Mesendoderm (in vitro differentiated cells): ENCODE measurements around the gene C2CD3.
"Not testable (repeated sequence)": the region's sequence is repeated elsewhere in the genome, so short reads cannot be mapped to it uniquely, and the experiment has no call there.

Experiments used
- DNase-seq: peaks from one replicate; pipeline ENCODE4 v3.0.0; 2013
- H2AK5ac ChIP-seq: 2 replicates; pipeline ENCODE4 v1.6.1; 2013; ENCODE audit warnings: low read length, inconsistent platforms
- H2BK120ac ChIP-seq: 2 replicates; pipeline ENCODE4 v1.6.1; 2013; ENCODE audit warnings: low read depth, mild to moderate bottlenecking, low read length, moderate library complexity, mixed read lengths
- H2BK15ac ChIP-seq: replicated peaks from 2 replicates; pipeline ENCODE4 v1.6.1; 2013; ENCODE audit warnings: low read depth, mild to moderate bottlenecking, moderate library complexity
- H2BK5ac ChIP-seq: 2 replicates; pipeline ENCODE4 v1.6.1; 2013; ENCODE audit warnings: low read length, inconsistent platforms
- H3K18ac ChIP-seq: 2 replicates; pipeline ENCODE4 v1.6.1; 2013; ENCODE audit warnings: mild to moderate bottlenecking, low read length, mixed read lengths
- H3K23ac ChIP-seq: one replicate; pipeline ENCODE4 v1.6.1; 2013; ENCODE audit warnings: low read length
- H3K27ac ChIP-seq: 2 replicates; pipeline ENCODE4 v1.5.1; 2013; ENCODE audit warnings: low read depth, mild to moderate bottlenecking, inconsistent platforms, low read length, moderate library complexity
- H3K27me3 ChIP-seq: 2 replicates; pipeline ENCODE4 v1.6.1; 2013; ENCODE audit warnings: low read length, control low read depth, mild to moderate bottlenecking, inconsistent platforms; ENCODE audit not compliant: insufficient read depth, poor library complexity
- H3K36me3 ChIP-seq: 2 replicates; pipeline ENCODE4 v1.6.1; 2013; ENCODE audit warnings: low read length, inconsistent platforms; ENCODE audit not compliant: control insufficient read depth, insufficient read depth
- H3K4ac ChIP-seq: one replicate; pipeline ENCODE4 v1.6.1; 2013; ENCODE audit warnings: low read depth, mild to moderate bottlenecking, low read length, moderate library complexity
- H3K4me1 ChIP-seq: 2 replicates; pipeline ENCODE4 v1.6.1; 2013; ENCODE audit warnings: low read depth, low read length, inconsistent platforms; ENCODE audit not compliant: control insufficient read depth
- H3K4me2 ChIP-seq: 2 replicates; pipeline ENCODE4 v1.6.1; 2013; ENCODE audit warnings: low read length
- H3K4me3 ChIP-seq: 2 replicates; pipeline ENCODE4 v1.5.1; 2013; ENCODE audit warnings: mild to moderate bottlenecking, low read length
- H3K56ac ChIP-seq: one replicate; pipeline ENCODE4 v1.6.1; 2013; ENCODE audit warnings: low read length
- H3K79me1 ChIP-seq: 2 replicates; pipeline ENCODE4 v1.6.1; 2013; ENCODE audit warnings: low read length, inconsistent platforms
- H3K79me2 ChIP-seq: 2 replicates; pipeline ENCODE4 v1.6.1; 2013; ENCODE audit warnings: mild to moderate bottlenecking, low read length; ENCODE audit not compliant: control insufficient read depth, insufficient read depth
- H3K9ac ChIP-seq: 2 replicates; pipeline ENCODE4 v1.6.1; 2013; ENCODE audit warnings: low read length, inconsistent platforms
- H4K5ac ChIP-seq: one replicate; pipeline ENCODE4 v1.6.1; 2013; ENCODE audit warnings: low read length
- H4K8ac ChIP-seq: one replicate; pipeline ENCODE4 v1.6.1; 2013; ENCODE audit warnings: low read depth, mild to moderate bottlenecking, control low read depth, low read length, moderate library complexity
- WGBS: extraction: QIAGEN DNeasy Blood & Tissue Kit; methylation state at CpG from one replicate; pipeline ENCODE4 v1.1.7; 2013; ENCODE audit warnings: low lambda C conversion rate, missing lambda C conversion rate; ENCODE audit not compliant: insufficient coverage; ENCODE audit errors: extremely low coverage; 5-methylcytosine and 5-hydroxymethylcytosine counted together

Gene C2CD3

DNA sequence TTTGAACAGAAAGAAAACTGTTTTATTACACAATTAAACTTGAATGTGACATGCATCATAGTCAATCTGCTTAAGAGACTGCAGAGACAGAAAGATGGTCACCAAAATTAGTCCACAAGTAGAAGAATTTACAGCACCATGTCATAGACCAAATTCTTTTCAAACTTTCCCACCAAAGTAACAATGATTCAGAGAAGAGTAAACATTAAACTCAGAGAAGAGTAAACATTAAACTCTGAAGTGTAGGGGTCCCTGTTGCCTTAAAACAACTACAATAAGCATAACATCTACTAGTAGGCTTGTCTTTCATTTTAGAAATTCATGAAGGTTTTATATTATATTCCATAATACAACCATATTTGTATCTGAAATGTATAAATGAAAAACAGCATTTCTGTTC, 104.1 kb downstream of the C2CD3 start:
- not testable (repeated sequence) for H3K9ac ChIP-seq, H3K4me1 ChIP-seq, H3K23ac ChIP-seq, H3K4me3 ChIP-seq, H2BK5ac ChIP-seq, H3K36me3 ChIP-seq, H2BK15ac ChIP-seq, H3K27ac ChIP-seq, H3K4ac ChIP-seq, H3K27me3 ChIP-seq, H3K79me1 ChIP-seq, H4K8ac ChIP-seq, H3K79me2 ChIP-seq, H2BK120ac ChIP-seq, H3K56ac ChIP-seq, H2AK5ac ChIP-seq, H3K18ac ChIP-seq, H4K5ac ChIP-seq, DNase-seq, H3K4me2 ChIP-seq

DNA sequence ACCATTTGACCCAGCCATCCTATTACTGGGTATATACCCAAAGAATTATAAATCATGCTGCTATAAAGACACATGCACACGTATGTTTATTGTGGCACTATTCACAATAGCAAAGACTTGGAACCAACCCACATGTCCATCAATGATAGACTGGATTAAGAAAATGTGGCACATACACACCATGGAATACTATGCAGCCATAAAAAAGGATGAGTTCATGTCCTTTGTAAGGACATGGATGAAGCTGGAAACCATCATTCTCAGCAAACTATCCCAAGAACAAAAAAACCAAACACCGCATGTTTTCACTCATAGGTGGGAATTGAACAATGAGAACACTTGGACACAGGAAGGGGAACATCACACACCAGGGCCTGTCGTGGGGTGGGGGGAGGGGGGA, 105.3 kb downstream of the C2CD3 start:
- DNase-seq, H3K18ac ChIP-seq, H3K79me2 ChIP-seq, H2AK5ac ChIP-seq, H4K5ac ChIP-seq, H2BK120ac ChIP-seq, H2BK5ac ChIP-seq, H3K4ac ChIP-seq, H3K4me2 ChIP-seq, H3K56ac ChIP-seq, H3K4me3 ChIP-seq, H3K9ac ChIP-seq, H4K8ac ChIP-seq, H3K23ac ChIP-seq, H3K27me3 ChIP-seq, H3K79me1 ChIP-seq, H3K27ac ChIP-seq, H2BK15ac ChIP-seq, H3K4me1 ChIP-seq, H3K36me3 ChIP-seq: not testable (repeated sequence)
- no CpG with 5 or more reads among the region's 3 CpGs for WGBS

DNA sequence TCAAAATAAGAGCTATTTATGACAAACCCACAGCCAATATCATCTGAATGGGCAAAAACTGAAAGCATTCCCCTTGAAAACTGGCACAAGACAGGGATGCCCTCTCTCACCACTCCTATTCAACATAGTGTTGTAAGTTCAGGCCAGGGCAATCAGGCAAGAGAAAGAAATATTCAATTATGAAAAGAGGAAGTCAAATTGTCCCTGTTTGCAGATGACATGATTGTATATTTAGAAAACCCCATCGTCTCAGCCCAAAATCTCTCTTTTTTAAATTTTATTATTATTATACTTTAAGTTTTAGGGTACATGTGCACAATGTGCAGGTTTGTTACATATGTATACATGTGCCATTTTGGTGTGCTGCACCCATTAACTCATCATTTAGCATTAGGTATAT, 107.2 kb downstream of the C2CD3 start:
- H3K18ac ChIP-seq, H3K4me3 ChIP-seq, H2BK15ac ChIP-seq, H3K4me2 ChIP-seq, H2AK5ac ChIP-seq, H3K27ac ChIP-seq, H2BK5ac ChIP-seq, H3K36me3 ChIP-seq, H3K56ac ChIP-seq, H4K8ac ChIP-seq, H3K4me1 ChIP-seq, H3K27me3 ChIP-seq, H4K5ac ChIP-seq, H3K79me1 ChIP-seq, H3K79me2 ChIP-seq, H3K23ac ChIP-seq, H2BK120ac ChIP-seq, H3K9ac ChIP-seq, DNase-seq, H3K4ac ChIP-seq: not testable (repeated sequence)
- no CpG with 5 or more reads among the region's 1 CpG for WGBS

DNA sequence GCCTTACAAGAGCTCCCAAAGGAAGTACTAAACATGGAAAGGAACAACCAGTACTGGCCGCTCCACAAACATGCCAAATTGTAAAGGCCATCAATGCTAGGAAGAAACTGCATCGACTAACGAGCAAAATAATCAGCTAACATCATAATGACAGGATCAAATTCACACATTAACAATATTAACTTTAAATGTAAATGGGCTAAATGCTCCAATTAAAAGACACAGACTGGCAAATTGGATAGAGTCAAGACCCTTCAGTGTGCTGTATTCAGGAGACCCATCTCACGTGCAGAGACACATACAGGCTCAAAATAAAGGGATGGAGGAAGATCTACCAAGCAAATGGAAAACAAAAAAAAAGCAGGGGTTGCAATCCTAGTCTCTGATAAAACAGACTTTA, 109.2 kb downstream of the C2CD3 start:
- no CpG with 5 or more reads among the region's 4 CpGs for WGBS
- H3K18ac ChIP-seq, H3K79me2 ChIP-seq, H2BK5ac ChIP-seq, H3K27me3 ChIP-seq, H3K9ac ChIP-seq, H4K8ac ChIP-seq, H3K79me1 ChIP-seq, H2BK15ac ChIP-seq, H3K4ac ChIP-seq, H3K56ac ChIP-seq, H3K4me1 ChIP-seq, H2BK120ac ChIP-seq, H4K5ac ChIP-seq, H3K27ac ChIP-seq, H3K4me3 ChIP-seq, H3K23ac ChIP-seq, H2AK5ac ChIP-seq, H3K4me2 ChIP-seq, DNase-seq, H3K36me3 ChIP-seq: not testable (repeated sequence)

DNA sequence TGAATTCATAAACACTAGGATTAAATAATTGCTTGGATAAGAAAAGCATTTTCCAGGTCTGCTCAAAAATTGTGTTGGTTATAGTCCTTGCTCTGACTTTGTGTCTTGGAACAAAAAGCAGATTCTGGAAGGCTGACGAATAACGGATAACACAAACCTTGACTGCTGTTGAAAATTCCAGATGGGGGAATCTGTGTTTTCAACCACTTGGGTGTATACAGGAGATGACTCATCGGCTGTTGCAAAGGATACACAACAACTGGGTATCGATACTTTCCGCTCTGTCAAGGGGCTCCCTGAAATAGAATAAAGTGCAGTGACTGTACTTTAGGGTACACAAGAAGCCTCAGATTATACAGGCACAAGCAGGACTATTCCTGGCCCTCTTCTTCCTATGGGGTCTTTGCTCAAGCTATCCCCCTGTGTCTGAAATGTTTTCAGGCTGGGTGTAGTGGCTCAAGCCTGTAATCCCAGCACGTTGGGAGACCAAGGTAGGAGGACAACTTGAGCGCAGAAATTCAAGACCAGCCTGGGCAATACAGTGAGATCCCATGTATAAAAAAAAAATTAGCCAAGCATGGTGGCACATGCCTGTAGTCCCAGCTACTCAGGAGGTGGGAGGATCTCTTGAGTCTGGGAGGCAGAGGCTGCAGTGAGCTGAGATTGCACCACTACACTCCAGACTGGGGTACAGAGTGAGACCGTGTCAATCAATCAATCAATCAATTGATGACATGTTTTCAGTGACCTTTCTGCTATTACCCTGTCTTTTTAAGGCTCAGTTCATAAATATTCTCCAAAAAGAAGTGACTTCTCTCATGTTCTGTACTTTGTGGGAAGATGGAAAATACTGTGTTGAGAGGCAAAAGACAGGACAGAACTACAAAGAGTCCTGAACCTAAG, 113.3 kb downstream of the C2CD3 start:
- no CpG with 5 or more reads among the region's 8 CpGs for WGBS
- no peak overlapping the region for H4K8ac ChIP-seq
- no peak overlapping the region for H3K4ac ChIP-seq
- H3K4me2 ChIP-seq: no peak overlapping the region
- peak; percentile 17 for DNase-seq
- no peak overlapping the region for H2AK5ac ChIP-seq
- H3K56ac ChIP-seq: no peak overlapping the region
- H2BK15ac ChIP-seq: no peak overlapping the region
- H3K79me2 ChIP-seq: no peaks in the 10 kb centered on the region
- no peaks in the 10 kb centered on the region for H3K27me3 ChIP-seq
- H3K36me3 ChIP-seq: no peaks in the 10 kb centered on the region
- no peak overlapping the region for H3K9ac ChIP-seq
- no peaks in the 10 kb centered on the region for H3K79me1 ChIP-seq
- no peak overlapping the region for H4K5ac ChIP-seq
- no peak overlapping the region for H3K4me3 ChIP-seq
- no peak overlapping the region for H3K23ac ChIP-seq
- H2BK120ac ChIP-seq: no peak overlapping the region
- no peak overlapping the region for H3K27ac ChIP-seq
- no peak overlapping the region for H3K18ac ChIP-seq
- no peaks in the 10 kb centered on the region for H3K4me1 ChIP-seq
- H2BK5ac ChIP-seq: no peak overlapping the region

DNA sequence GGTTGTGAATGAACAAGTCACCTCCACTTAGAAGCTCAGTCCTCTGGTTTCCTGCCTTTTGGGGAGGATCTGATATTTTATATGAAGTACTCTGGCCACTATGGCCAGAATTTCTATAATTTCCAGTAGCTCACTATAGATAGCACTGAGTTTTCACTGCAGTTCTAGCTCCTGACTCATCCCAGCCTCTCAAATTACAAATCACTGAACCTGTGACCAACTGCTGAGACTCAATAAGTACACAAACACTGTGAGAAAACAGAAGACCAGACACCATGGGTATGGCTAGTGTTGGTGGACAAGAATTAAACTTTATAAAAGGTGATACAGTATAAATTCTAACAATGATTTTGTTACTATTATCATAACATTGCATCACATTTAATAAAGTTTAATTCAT, 114.9 kb downstream of the C2CD3 start:
- Histone ChIP-seq H3K79me1 (no peaks in the 10 kb centered on the region), H3K4me1 (no peaks in the 10 kb centered on the region), H3K18ac (no peak overlapping the region), H2BK5ac (no peak overlapping the region), H3K27me3 (no peaks in the 10 kb centered on the region), H3K4me3 (no peak overlapping the region), H3K36me3 (no peaks in the 10 kb centered on the region), H2AK5ac (no peak overlapping the region), H4K8ac (no peak overlapping the region), H3K9ac (no peak overlapping the region), H3K79me2 (no peaks in the 10 kb centered on the region), H2BK15ac (no peak overlapping the region), H3K4me2 (no peak overlapping the region), H2BK120ac (no peak overlapping the region), H3K27ac (no peak overlapping the region), H3K56ac (no peak overlapping the region), H4K5ac (no peak overlapping the region), H3K23ac (no peak overlapping the region), H3K4ac (no peak overlapping the region)
- DNase-seq: peak; percentile 19
